22Rv1 (cell line): ENCODE results near the gene RAD51B.

Source experiments
- H3K27ac ChIP-seq: fragments of 450-650 bp; 2 replicates; pipeline ENCODE4 v1.5.1; 2017
- CTCF ChIP-seq: fragments of 450-650 bp; IDR thresholded peaks from 2 replicates; pipeline ENCODE4 v1.5.1; 2017; ENCODE audit warnings: mild to moderate bottlenecking
- ZFX ChIP-seq: fragments of 450-650 bp; IDR thresholded peaks from 2 replicates; pipeline ENCODE4 v1.6.1; 2017; ENCODE audit warnings: antibody characterized with exemption, borderline replicate concordance

Gene RAD51B

DNA sequence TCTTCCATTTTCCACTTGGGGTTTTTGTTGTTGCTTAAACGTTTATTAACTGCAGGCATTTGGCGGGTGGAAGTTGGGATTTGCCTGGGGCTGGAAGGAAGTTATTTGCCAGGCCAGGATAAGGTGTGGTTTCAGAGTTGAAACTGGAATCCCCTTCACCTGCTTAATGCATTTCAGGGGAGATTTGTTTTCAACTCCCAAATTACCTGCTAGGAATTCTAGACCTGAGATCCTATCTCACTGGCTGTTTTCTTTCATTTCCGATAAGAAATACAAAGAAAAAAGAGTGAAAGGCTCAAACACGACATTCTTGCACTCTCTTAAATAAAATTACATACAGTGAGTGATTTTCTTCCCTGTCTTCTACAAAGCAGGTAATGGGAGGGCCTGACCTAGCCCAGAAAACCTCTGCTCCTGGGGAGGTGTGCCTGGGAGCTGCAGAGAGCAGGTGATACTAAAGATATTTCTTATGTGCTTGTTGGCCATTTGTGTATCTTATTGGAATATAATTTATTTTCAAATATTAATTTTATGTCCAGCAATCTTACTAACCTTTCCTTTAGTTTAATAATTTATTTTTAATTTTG, 695.1 kb downstream of the RAD51B start:
- TF ChIP-seq CTCF (no peak), ZFX (no peak)
- H3K27ac ChIP-seq = no peak overlapping the region

- TF ChIP-seq ZFX (no peak), CTCF (no peak)
- no peak overlapping the region for H3K27ac ChIP-seq
Measured at GRCh38 chr14:68516342-68516741, 696.8 kb downstream of the RAD51B start.

DNA sequence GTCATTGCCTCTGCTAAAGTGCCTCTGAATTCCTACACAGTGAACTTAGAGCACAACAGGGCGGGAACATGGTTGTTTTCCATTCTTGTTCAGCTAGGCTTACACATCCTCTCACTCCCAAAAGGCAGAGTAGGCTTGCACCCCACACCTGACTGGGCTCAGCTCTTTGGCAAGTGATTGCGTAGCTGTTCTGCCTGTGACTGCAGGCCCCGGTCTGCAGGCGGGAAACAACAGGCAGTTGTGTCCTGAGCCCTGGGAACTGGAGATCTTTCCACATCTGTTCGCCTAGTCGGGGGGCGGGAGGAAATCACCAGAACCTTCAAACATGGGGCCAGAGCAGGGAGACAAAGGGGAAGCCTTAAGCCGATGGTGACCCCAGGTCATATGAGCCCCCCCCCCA, 698.6 kb downstream of the RAD51B start:
- no peak overlapping the region for H3K27ac ChIP-seq
- TF ChIP-seq ZFX (no peak), CTCF (no peak)

GRCh38 chr14:68518761-68519670, 699.4 kb downstream of the RAD51B start:
- TF ChIP-seq CTCF (no peak), ZFX (no peak)
- no peak overlapping the region for H3K27ac ChIP-seq

DNA sequence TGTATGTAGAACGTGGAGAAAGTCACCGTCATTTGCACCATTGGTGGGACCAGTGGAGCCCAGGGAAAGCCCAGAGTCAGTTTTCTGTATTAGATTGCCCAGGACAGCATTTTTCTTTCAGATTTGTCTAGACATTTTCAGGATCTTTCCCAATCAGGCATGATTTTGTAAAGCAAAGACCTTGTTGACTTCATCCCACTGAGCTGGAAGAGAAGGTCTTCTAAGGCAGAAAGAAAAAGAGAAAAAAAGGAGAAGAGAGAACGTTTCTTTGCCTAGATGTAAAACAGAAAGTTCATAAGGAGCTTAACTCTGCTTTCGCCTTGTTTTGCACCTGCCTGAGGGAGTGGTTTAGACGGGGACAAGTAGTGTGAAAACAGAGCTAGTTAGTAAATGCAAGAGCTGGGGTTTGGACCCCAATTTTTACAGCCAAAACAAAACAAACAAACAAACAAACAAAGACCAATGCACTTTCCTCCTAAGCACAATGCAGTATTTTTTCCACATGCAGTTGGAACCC, 700.1 kb downstream of the RAD51B start:
- no peak overlapping the region for H3K27ac ChIP-seq
- TF ChIP-seq ZFX (no peak), CTCF (no peak)

DNA sequence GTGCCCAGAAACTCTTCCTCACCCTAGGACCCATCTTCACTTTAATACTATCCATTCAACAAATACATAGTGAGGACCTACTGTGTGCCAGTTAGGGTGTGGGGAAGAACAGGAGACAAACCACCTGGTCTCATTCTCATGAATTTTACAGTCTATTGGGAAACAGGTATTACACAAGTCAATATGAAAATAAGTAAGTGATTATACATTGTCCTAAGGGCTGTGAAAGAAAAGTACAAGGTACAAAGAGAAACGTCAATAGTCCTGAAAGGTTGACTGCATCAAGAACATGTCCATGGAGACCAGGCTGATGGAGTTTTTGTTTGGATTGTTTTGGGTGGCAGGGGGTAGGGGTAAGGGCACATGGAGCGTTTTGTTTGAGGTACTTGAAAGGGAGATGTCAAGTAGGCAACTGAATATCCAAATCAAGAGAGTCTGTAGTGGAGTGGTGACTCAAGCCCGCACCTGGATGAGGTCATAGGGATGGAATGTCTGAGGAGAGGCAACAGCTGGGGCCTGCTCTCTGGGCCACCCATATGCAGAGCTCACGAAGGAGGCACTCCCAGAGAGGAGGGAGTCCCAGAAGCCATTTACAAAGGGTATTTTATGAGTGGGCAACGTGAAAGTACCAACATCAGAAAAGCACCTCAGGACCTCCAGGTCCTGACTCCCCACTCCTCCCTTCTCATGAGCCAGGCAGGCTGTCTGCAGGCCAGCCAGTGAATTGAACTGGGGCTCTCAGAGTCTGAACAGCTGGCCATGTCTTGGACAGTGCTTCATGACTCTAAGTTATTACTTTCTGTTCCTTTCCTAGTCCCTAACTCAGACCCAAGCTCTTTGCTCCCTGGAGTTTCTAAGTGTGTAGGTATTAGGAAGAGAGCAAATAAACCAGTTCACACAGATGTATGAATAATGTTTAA, 701.3 kb downstream of the RAD51B start:
- no peak for TF ChIP-seq ZFX
- no peak for TF ChIP-seq CTCF
- H3K27ac ChIP-seq = no peak overlapping the region
